ENCODE measurements around the gene ZNF407.
"Not testable (repeated sequence)": the region's sequence is repeated elsewhere in the genome, so short reads cannot be mapped to it uniquely, and the experiment has no call there.

Gene ZNF407

DNA sequence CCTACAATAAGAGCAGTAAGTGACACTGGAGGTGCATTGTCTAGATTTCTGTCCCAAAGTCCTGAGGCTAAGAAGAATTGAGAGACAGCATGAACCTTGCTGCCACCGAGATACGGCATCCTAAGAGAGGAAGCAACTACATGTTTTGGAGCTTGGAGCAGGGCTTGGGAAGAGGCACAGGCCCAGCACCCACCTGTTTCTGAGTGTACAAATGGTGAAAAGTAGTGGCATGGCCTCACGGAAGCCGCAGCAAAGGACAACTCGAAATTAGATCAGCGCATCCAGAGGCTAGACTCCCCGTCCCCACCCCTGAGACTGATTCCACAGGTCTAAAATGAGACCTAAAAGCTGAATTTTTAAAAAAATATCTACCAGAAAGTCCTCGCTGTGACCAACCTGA lies 483.8 kb downstream of the ZNF407 start:
- DNase-seq: no peak

DNA sequence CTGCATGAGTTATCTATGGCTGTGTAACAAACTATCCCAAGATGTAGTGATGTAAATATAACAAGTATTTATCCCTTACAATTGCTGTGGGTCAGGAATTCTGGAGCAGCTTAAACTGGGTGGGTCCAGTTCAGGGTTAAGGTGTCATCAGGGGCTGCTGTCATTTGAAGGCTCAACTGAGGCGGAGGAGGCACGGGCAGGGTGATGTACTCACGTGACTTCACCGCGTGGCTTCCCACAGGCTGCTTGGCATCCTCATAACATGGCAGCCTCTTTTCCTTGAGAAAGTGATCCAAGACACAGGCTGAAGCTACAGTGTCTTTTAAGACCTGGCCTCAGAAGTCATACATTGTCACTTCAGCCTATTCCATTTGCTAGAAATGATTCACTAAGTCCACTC lies 485.5 kb downstream of the ZNF407 start:
- no peak for DNase-seq

DNA sequence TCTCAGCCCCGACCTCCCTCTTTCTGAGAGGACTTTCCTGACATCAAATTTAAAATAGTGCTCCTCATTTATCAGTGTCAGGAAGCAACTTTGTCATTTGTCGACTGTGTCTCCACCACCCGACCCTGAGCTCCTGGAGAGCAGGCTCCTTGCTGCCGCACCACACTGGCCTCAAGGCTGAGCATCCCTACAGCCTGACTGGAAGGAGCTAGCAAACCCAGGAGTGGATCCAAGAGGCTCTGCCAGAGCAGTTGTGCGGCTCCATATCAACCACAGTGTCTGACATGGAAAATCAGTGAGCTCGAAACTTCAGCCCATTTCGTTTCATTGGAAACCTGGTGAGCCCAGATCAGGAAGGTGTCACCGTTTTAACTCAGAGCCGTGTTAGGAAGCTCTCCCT lies 486.1 kb downstream of the ZNF407 start:
- no peak for DNase-seq

GRCh38 chr18:75085676-75086075 lies 488.0 kb downstream of the ZNF407 start:
- DNase-seq: not testable (repeated sequence)

DNA sequence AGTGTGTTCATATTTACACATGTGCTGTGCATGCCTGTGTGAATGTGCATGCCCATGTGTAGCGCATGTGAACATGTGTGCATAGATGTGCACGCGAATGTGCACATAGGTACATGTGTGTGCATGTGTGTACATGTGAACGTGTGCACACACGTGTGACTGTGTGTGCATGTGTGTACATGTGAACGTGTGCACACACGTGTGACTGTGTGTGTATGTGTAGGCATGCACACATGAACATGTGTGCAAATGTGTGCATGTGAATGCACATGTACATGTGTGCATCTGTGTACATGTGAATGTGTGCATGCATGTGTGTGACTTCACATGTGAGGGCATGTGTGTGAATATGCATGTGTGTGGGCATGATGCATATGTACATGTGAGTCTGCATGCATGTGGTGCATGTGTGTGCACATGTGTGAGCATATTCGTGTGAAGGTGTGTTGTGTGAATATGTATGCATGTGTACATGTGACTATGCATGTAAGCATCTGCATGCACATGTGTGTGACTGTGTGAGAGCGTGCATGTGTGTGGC lies 488.9 kb downstream of the ZNF407 start:
- DNase-seq: no peak

DNA sequence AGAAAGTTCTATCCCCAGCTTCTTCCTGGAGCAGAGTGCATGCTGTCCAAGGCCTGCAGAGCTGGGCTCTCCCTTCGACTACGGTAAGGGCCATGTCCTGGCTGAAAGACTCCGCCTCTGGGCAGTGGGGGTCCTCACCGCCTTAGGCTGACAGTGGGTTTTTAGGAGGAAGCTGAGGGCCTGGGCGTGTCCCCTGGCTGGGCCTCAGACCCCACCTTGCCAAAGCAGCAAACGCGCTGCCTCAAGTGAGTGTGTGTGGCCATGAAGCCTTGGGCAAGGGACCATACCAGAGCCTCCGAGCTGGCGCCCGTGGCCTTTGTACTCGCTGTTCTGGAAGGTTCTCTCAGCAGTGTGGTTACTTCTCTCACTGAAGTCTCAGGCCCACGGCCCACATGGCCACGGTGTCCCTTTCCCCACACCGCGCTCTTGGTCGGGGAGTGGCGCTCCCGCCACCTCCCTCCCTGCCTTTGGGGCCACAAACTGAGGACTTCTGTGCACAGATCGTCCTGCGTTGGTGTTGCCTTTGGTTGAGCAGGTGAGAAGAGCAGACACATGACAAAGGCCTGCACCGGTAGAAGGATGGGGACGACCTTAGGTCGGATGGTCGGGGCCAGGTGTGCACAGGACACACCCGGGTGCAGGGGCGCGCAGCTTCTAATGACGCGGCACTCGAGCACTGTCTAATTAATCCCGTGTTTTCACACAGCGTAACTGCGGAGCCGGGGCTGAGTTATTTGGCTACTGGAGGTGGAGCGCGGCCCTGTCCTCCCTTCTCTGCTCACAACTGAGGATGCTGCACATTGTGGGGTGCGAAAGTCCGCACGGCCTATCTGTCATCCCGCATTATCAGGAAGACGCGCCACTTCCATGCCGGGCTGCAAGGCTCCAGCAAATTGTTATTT lies 489.7 kb downstream of the ZNF407 start:
- DNase-seq: no peak

GRCh38 chr18:75088021-75088506 lies 490.4 kb downstream of the ZNF407 start:
- DNase-seq: no peak

DNA sequence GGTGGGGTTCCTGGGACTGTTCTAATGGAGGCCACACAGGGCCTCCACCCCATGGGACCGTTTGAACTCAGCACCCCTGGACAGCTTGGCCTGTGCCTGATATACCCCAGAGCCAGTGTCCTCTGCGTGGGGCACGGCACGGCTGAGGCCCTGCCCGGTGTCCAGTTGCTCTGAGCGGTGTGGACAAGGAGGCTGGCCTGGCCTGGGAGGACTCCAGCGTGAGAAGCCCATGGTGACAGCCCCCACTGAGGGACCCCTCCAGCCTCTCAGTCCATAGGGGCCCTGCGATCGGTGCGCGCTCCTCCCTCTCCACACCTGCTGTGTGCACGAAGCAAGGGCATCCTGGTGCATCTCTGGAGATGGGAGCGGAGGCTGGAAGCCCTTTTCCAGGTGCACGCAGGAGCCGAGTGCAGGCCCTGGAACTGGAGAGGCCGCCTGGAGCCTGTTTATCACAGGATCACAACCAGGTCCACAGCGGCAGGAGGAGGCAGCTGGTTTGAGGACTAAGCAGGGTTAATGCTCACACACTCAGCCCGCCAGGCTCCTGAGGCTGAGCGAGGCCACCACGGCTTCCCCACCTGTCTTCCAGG lies 491.0 kb downstream of the ZNF407 start:
- no peak for DNase-seq

DNA sequence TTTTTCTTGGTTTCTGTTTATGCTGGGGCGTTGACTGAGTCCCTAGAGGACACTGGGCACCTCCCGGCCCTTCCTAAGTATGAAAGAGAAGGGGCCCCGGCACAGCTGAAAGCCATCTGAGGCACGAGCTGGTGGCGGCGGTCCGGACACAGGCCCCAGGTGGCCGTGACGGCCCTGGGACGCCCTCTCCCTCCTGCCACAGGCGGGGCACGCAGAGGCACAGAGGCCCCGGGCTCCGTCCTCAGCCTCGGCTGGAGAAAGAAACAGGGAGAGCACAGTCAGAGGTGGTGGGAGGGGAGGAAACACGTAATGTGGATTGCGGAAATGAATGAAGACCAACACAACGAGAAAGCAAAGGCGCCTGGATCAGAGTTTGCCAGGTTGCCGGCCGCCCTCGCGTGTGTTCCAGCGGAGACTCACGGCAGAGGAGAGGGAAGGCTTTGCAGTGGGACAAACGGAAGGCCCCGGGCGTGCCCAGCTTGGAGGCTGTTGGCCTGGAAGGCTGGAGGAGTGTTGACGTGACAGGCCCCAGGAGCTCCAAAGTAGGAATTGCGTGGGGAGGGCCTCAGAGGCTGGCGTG lies 492.2 kb downstream of the ZNF407 start:
- no peak for DNase-seq

DNA sequence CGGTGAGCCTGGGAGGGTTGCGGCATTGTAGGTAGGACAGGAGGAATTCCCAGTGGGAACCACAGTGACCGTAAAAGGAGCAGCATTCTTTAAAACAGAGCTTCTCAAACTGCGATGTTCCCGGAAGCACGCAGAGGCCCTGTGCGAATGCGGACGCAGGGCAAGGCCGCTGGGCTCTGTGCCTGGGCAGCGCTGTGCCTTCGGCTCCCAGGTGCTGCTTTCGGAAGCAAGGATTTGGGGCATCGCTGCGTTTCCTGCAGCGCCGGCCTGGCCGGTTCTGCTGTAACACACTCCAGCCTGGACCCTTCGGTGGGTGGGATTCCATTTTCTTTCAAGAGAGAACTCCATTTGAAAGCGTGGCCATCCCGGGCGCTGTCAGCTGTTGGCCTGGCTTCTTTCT lies 492.7 kb downstream of the ZNF407 start:
- no peak for DNase-seq

- no peak for DNase-seq
Measured at GRCh38 chr18:75097491-75098225, 500.0 kb downstream of the ZNF407 start.

DNA sequence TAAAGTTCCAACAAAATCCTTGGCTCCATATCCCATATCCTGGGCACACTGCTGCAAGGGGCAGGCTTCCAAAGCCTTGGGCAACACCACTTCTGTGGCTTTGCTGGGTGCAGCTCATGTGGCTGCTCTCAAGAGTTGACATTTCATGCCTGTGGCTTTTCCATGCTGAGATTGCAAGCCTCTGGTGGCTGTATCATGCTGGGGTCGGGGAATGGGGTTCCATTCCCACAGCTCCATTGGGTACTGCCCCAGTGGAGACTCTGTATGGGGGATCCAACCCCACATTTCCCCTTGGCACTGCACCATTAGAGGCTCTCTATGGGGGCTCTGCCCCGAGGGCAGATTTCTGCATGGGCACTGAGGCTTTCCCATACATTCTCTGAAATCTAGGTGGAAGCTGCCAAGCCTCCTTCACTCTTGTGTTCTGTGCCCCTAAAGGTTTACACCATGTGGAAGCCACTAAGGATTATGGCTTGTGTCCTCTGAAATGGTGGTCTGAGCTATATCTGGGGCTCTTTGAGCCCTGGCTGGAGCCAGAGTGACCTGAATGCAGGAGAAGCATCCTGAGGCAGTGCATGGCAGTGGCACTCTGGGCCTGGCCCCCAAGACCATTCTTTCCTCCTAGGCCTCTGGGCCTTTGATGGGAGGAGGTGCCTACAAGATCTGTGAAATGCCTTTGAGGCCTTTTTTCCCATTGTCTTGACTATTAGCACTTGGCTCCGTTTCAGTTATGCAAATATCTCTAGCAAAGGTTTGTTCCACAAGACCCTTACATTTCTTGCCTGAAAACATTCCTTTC lies 503.4 kb downstream of the ZNF407 start:
- DNase-seq: no peak

DNA sequence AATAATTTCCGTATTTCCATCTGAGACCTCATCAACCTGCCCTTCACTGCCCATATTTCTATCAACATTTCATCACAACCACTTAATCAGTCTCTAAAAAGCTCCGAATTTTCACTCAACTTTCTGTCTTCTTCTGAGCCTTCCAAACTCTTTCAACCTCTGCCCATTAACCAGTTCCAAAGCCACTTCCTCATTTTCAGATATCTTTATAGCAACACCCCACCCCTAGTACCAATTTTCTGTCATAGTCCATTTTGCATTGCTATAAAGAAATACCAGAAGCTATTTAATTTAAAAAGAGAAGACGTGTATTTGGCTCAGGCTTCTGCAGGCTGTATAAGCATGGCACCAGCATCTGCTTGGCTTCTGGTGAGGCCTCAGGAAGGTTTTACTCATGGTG lies 504.2 kb downstream of the ZNF407 start:
- DNase-seq: no peak

DNA sequence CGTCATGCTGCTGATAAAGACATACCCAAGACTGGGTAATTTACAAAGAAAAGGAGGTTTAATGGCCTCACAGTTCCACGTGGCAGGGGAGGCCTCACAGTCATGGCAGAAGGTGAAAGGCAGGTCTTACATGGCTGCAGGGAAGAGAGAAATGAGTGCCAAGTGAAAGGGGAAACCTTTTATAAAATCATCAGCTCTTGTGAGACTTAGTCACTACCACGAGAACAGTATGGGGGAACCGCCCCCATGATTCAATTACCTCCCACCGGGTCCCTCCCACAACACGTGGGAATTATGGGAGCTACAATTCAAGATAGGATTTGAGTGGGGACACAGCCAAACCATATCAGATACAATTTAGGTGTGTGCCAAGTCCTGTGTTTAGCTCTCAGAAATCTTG lies 506.4 kb downstream of the ZNF407 start:
- DNase-seq: not testable (repeated sequence)

DNA sequence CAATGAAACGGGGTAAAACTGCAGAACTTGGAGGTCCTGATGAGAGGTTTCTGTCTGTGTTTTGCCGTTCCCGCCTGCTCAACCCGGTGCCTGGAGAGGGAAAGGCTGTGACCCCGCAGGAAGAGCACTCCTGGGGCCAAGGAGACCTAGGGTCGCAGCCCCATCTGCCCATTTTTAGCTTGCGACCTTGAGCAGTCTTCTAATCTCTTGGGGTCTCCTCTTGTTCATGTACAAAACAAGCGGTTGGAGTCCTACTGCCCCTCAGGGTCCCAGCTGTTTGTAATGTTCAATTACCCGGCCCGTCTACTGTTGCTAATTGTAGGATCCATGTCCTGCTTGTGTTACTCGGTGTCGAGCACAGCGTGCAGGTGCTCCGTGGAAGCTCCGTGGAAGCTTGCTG lies 506.8 kb downstream of the ZNF407 start:
- DNase-seq: no peak

- no peak for DNase-seq
Measured at GRCh38 chr18:75105551-75106254, 508.0 kb downstream of the ZNF407 start.

DNA sequence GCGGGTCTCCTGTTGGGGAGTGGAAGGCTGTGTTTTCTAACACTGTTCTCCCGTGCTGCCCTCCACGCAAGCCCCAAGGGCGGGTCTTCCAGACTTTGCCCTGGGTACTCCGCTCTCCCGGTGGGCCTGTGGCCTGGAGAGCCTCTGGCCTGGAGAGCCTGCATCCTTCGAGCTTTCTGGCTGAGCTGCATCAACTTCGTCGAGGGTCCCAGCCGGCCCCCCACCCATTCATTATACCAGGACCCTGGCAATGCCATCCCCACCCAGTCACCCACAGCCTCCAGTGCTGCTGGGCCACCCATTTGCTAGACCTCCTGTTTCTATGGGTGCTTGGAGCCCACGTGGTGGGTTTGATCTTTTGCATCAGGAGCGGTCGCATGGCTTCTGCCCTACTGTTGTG lies 509.1 kb downstream of the ZNF407 start:
- DNase-seq: no peak

- DNase-seq: no peak
Measured at GRCh38 chr18:75107196-75107930, 509.7 kb downstream of the ZNF407 start.

- no peak for DNase-seq
Measured at GRCh38 chr18:75107931-75108276, 510.2 kb downstream of the ZNF407 start.

GRCh38 chr18:75108579-75109318 lies 511.1 kb downstream of the ZNF407 start:
- no peak for DNase-seq

Measured in kidney glomerular epithelial cell (primary cell).